Lower leg skin (tissue), 4 donors: ENCODE results near the gene GJD3. TPM values are rescaled to one million over a fixed set of nuclear protein-coding genes. Genes with fewer than 3 reads are reported as not detected.

Source experiments
- total RNA-seq, 4 donors: library from RNA; depleted of rRNA; stranded (reverse); fragments of >200 nt; gene quantifications; one replicate each; pipeline ENCODE4 v1.1.0, GENCODE V29; 2016

GJD3 gene
- total RNA-seq, 4 donors from 2014 or later, result not detected

Other genes starting within 250 kb of the GJD3 start
- 100 to 1,000 TPM in 1 of 4 donors, 10 to 100 TPM in 3; 70.6 to 117 (median 82.4) TPM for gene MSL1, start 242.8 kb downstream of the GJD3 start, total RNA-seq
- gene CASC3, start 224.2 kb downstream of the GJD3 start, total RNA-seq, result 10 to 100 TPM; 32.3 to 58.1 (median 53.0) TPM
- 100 to 1,000 TPM; 273 to 467 (median 316) TPM for gene RAPGEFL1, start 187.3 kb downstream of the GJD3 start, total RNA-seq
- 10 to 100 TPM; 14.5 to 24.3 (median 18.5) TPM for gene WIPF2, start 145.4 kb downstream of the GJD3 start, total RNA-seq
- gene CDC6, start 76.9 kb downstream of the GJD3 start, total RNA-seq, result 1 to 10 TPM in 2 of 4 donors, under 1 TPM in 2; 0.42 to 1.6 (median 1.0) TPM
- gene RARA, start 55.6 kb downstream of the GJD3 start, total RNA-seq, result 10 to 100 TPM; 18.1 to 38.0 (median 25.2) TPM
- 10 to 100 TPM in 1 of 4 donors, 1 to 10 TPM in 3; 5.7 to 11.9 (median 8.2) TPM for gene TOP2A, start 53.2 kb upstream of the GJD3 start, total RNA-seq
- gene IGFBP4, start 78.7 kb upstream of the GJD3 start, total RNA-seq, result 10 to 100 TPM; 35.1 to 90.4 (median 39.6) TPM
- gene TNS4, start 136.9 kb upstream of the GJD3 start, total RNA-seq, result 1,000 to 10,000 TPM in 1 of 4 donors, 100 to 1,000 TPM in 3; 413 to 1,865 (median 485) TPM
- 1 to 10 TPM in 1 of 4 donors, under 1 TPM in 1, not detected in 2; 0.21 to 1.2 TPM for gene CCR7, start 200.7 kb upstream of the GJD3 start, total RNA-seq